ENCODE measurements around the gene TMEM63B.

DNA sequence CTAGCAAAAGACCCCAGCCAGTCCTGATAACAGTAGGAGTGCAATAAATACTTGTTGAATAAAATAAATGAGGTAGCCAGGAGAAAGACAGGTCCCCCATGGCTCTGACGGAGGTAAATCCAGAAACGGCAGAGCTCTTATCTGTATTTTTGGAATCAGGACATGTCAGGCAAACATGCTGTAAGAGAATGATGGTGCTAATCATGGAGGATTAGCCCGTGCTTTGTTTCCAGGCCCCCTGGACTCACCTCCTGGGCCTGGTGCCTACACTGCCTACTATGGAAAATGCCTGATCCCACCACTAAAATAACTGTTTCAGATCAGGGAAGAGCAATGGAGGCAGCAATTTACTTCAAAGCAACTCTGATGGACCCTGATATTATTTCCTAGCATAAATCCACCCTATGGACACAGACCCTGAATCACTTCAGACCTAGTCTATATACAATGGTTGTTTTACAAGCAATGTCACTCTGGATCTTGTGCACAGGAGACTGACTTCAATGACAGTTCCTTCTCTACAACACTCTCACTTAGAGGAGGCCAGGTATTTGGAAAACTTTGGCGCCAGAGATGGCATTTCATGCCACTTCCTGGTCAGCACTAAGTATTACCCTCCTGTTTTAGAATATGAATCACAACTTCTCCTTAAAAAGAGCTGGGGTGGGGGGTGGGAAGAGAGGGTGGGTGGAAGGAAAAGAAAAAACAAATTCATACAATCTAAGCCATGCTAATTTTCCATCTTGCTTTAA is 6.5 kb upstream of the TMEM63B start:
- TF ChIP-seq SIRT6 (IDR thresholded peaks at IDR 0.05; ENCODE audit: low read length) (no peak), SIN3A (conservative IDR thresholded peaks at IDR 0.05 in 1 of 2, IDR thresholded peaks at IDR 0.05 in 1 of 2; ENCODE audit: low read depth in 1 of 2, low read length in 2 of 2) (no peak), TBP (IDR thresholded peaks at IDR 0.05; ENCODE audit: low read depth, low read length) (no peak), SRF (IDR thresholded peaks at IDR 0.05; ENCODE audit: low read depth, low read length) (no peak), SP1 (IDR thresholded peaks at IDR 0.05; ENCODE audit: low read depth, low read length) (no peak), MAFK (IDR thresholded peaks at IDR 0.05; ENCODE audit: low read depth, low read length) (no peak), RAD21 (IDR thresholded peaks at IDR 0.05 in 1 of 2, conservative IDR thresholded peaks at IDR 0.05 in 1 of 2; ENCODE audit: low read depth in 2 of 2, low read length in 2 of 2) (no peak), NRF1 (IDR thresholded peaks at IDR 0.05; ENCODE audit: low read depth, low read length) (no peak)
- TF ChIP-seq, protein P1, sequence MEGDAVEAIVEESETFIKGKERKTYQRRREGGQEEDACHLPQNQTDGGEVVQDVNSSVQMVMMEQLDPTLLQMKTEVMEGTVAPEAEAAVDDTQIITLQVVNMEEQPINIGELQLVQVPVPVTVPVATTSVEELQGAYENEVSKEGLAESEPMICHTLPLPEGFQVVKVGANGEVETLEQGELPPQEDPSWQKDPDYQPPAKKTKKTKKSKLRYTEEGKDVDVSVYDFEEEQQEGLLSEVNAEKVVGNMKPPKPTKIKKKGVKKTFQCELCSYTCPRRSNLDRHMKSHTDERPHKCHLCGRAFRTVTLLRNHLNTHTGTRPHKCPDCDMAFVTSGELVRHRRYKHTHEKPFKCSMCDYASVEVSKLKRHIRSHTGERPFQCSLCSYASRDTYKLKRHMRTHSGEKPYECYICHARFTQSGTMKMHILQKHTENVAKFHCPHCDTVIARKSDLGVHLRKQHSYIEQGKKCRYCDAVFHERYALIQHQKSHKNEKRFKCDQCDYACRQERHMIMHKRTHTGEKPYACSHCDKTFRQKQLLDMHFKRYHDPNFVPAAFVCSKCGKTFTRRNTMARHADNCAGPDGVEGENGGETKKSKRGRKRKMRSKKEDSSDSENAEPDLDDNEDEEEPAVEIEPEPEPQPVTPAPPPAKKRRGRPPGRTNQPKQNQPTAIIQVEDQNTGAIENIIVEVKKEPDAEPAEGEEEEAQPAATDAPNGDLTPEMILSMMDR (IDR thresholded peaks at IDR 0.05; ENCODE audit: control extremely low read depth in 1 of 3, insufficient read depth in 1 of 3, low read depth in 1 of 3, low read length in 3 of 3) = no peak
- TF ChIP-seq, protein P2, sequence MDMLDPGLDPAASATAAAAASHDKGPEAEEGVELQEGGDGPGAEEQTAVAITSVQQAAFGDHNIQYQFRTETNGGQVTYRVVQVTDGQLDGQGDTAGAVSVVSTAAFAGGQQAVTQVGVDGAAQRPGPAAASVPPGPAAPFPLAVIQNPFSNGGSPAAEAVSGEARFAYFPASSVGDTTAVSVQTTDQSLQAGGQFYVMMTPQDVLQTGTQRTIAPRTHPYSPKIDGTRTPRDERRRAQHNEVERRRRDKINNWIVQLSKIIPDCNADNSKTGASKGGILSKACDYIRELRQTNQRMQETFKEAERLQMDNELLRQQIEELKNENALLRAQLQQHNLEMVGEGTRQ (IDR thresholded peaks at IDR 0.05; ENCODE audit: low read length) = no peak
- TF ChIP-seq, protein P3, sequence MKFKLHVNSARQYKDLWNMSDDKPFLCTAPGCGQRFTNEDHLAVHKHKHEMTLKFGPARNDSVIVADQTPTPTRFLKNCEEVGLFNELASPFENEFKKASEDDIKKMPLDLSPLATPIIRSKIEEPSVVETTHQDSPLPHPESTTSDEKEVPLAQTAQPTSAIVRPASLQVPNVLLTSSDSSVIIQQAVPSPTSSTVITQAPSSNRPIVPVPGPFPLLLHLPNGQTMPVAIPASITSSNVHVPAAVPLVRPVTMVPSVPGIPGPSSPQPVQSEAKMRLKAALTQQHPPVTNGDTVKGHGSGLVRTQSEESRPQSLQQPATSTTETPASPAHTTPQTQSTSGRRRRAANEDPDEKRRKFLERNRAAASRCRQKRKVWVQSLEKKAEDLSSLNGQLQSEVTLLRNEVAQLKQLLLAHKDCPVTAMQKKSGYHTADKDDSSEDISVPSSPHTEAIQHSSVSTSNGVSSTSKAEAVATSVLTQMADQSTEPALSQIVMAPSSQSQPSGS (IDR thresholded peaks at IDR 0.05; ENCODE audit: low read length) = no peak

Measured in H1 (cell line).